HEK293 (cell line): Measurements from ENCODE around the gene SLC38A4.

Source experiments
- CTCF ChIA-PET: fragments of 350-600 bp; formaldehyde crosslinking; extraction: SDS; loops from one replicate; lab custom pipeline; 2021; ENCODE audit warnings: antibody characterized with exemption; lab: Yijun Ruan, JAX
- POLR2A ChIA-PET: fragments of 300-600 bp; formaldehyde crosslinking; extraction: SDS; loops from one replicate; lab custom pipeline; 2020; ENCODE audit warnings: antibody characterized with exemption, inconsistent platforms; lab: Yijun Ruan, JAX
- H3K27ac ChIP-seq: fragments of 200-500 bp; sonication (Bioruptor generic); 2 replicates; pipeline ENCODE4 v1.5.1; 2014; ENCODE audit warnings: low read depth, low read length, control low read depth, inconsistent platforms; ENCODE audit errors: extremely low read depth
- H3K36me3 ChIP-seq, 2 experiments: fragments of 200-500 bp in 1 of 2; sonication (Bioruptor generic) in 1 of 2; 1 replicate in 1 of 2; 2 replicates in 1 of 2; pipeline ENCODE4 v1.5.1; 2014 to 2017; ENCODE audit warnings: inconsistent platforms in 2 of 2, low read length in 2 of 2; ENCODE audit not compliant: control insufficient read depth in 2 of 2, insufficient read depth in 1 of 2
- H3K4me1 ChIP-seq: fragments of 200-500 bp; sonication (Bioruptor generic); 2 replicates; pipeline ENCODE4 v1.5.1; 2014; ENCODE audit warnings: mild to moderate bottlenecking, low read length, inconsistent platforms; ENCODE audit not compliant: control insufficient read depth, insufficient read depth
- H3K4me3 ChIP-seq: 2 replicates; pipeline ENCODE4 v1.5.1; 2011; ENCODE audit warnings: low read depth, mild to moderate bottlenecking, control low read depth, low read length, moderate library complexity
- H3K9me3 ChIP-seq: fragments of 200-500 bp; sonication (Bioruptor generic); 2 replicates; pipeline ENCODE4 v1.5.1; 2014; ENCODE audit warnings: low read depth, low read length, inconsistent platforms; ENCODE audit not compliant: control insufficient read depth, insufficient read depth
- FEZF1 ChIP-seq: fragments of 450-650 bp; formaldehyde crosslinking; IDR thresholded peaks from 2 replicates; pipeline ENCODE4 v1.5.1; 2016; ENCODE audit warnings: missing biosample characterization, missing genetic modification characterization
- HIC1 ChIP-seq: fragments of 450-650 bp; formaldehyde crosslinking; IDR thresholded peaks from 2 replicates; pipeline ENCODE4 v1.5.1; 2016; ENCODE audit warnings: missing biosample characterization, missing genetic modification characterization
- HOXA7 ChIP-seq: sonication (generic); formaldehyde crosslinking; IDR thresholded peaks from 2 replicates; pipeline ENCODE4 v1.8.1; 2022; ENCODE audit warnings: missing genetic modification reagents, borderline replicate concordance
- KLF9 ChIP-seq: fragments of 450-650 bp; formaldehyde crosslinking; IDR thresholded peaks from 2 replicates; pipeline ENCODE4 v1.5.1; 2016; ENCODE audit warnings: missing biosample characterization, missing genetic modification characterization, low read depth
- PRDM10 ChIP-seq: fragments of 450-650 bp; formaldehyde crosslinking; IDR thresholded peaks from 2 replicates; pipeline ENCODE4 v1.5.1; 2016; ENCODE audit warnings: missing biosample characterization, missing genetic modification characterization
- SCRT1 ChIP-seq: fragments of 450-650 bp; formaldehyde crosslinking; IDR thresholded peaks from 2 replicates; pipeline ENCODE4 v1.5.1; 2016; ENCODE audit warnings: missing biosample characterization, missing genetic modification characterization, borderline replicate concordance
- WT1 ChIP-seq: fragments of 450-650 bp; formaldehyde crosslinking; IDR thresholded peaks from 2 replicates; pipeline ENCODE4 v1.5.1; 2016; ENCODE audit warnings: missing biosample characterization, missing genetic modification characterization
- ZBTB17 ChIP-seq: fragments of 450-650 bp; formaldehyde crosslinking; IDR thresholded peaks from 2 replicates; pipeline ENCODE4 v1.5.1; 2016; ENCODE audit warnings: missing biosample characterization, missing genetic modification characterization
- ZBTB48 ChIP-seq: fragments of 450-650 bp; formaldehyde crosslinking; IDR thresholded peaks from 2 replicates; pipeline ENCODE4 v1.5.1; 2016; ENCODE audit warnings: missing biosample characterization, missing genetic modification characterization
- ZBTB8A ChIP-seq: fragments of 450-650 bp; formaldehyde crosslinking; IDR thresholded peaks from 2 replicates; pipeline ENCODE4 v1.5.1; 2016; ENCODE audit warnings: missing biosample characterization, missing genetic modification characterization
- ZEB2 ChIP-seq: fragments of 450-650 bp; formaldehyde crosslinking; IDR thresholded peaks from 2 replicates; pipeline ENCODE4 v1.5.1; 2016; ENCODE audit warnings: missing biosample characterization, missing genetic modification characterization
- ZNF133 ChIP-seq: fragments of 450-650 bp; formaldehyde crosslinking; IDR thresholded peaks from 2 replicates; pipeline ENCODE4 v1.5.1; 2016; ENCODE audit warnings: missing biosample characterization, missing genetic modification characterization
- ZNF18 ChIP-seq: fragments of 450-650 bp; formaldehyde crosslinking; IDR thresholded peaks from 2 replicates; pipeline ENCODE4 v1.5.1; 2016; ENCODE audit warnings: missing biosample characterization, missing genetic modification characterization
- ZNF302 ChIP-seq: fragments of 450-650 bp; formaldehyde crosslinking; IDR thresholded peaks from 2 replicates; pipeline ENCODE4 v1.5.1; 2016; ENCODE audit warnings: missing biosample characterization, missing genetic modification characterization, low read depth
- ZNF354C ChIP-seq: fragments of 450-650 bp; formaldehyde crosslinking; IDR thresholded peaks from 2 replicates; pipeline ENCODE4 v1.5.1; 2016; ENCODE audit warnings: missing biosample characterization, missing genetic modification characterization, low read depth, borderline replicate concordance
- ZNF366 ChIP-seq: fragments of 450-650 bp; formaldehyde crosslinking; conservative IDR thresholded peaks from 2 replicates; pipeline ENCODE4 v1.5.1; 2016; ENCODE audit warnings: missing biosample characterization, missing genetic modification characterization
- ZNF394 ChIP-seq: fragments of 450-650 bp; formaldehyde crosslinking; IDR thresholded peaks from 2 replicates; pipeline ENCODE4 v1.5.1; 2016; ENCODE audit warnings: missing biosample characterization, missing genetic modification characterization, mild to moderate bottlenecking, moderate library complexity, borderline replicate concordance
- ZNF404 ChIP-seq: fragments of 450-650 bp; formaldehyde crosslinking; IDR thresholded peaks from 2 replicates; pipeline ENCODE4 v1.5.1; 2017; ENCODE audit warnings: missing biosample characterization, missing genetic modification characterization
- ZNF433 ChIP-seq: fragments of 450-650 bp; formaldehyde crosslinking; IDR thresholded peaks from 2 replicates; pipeline ENCODE4 v1.5.1; 2016; ENCODE audit warnings: missing biosample characterization, missing genetic modification characterization, low read depth
- ZNF596 ChIP-seq: fragments of 450-650 bp; IDR thresholded peaks from 2 replicates; pipeline ENCODE4 v1.5.0; 2018; ENCODE audit warnings: missing biosample characterization, mild to moderate bottlenecking, missing genetic modification characterization, moderate library complexity
- ZNF600 ChIP-seq: fragments of 450-650 bp; formaldehyde crosslinking; IDR thresholded peaks from 2 replicates; pipeline ENCODE4 v1.5.1; 2016; ENCODE audit warnings: missing biosample characterization, missing genetic modification characterization
- ZNF610 ChIP-seq: fragments of 450-650 bp; formaldehyde crosslinking; IDR thresholded peaks from 2 replicates; pipeline ENCODE4 v1.5.1; 2016; ENCODE audit warnings: missing biosample characterization, missing genetic modification characterization, borderline replicate concordance
- ZSCAN30 ChIP-seq: fragments of 450-650 bp; IDR thresholded peaks from 2 replicates; pipeline ENCODE4 v1.5.1; 2018; ENCODE audit warnings: missing biosample characterization, mild to moderate bottlenecking, missing genetic modification characterization, moderate library complexity
- TF ChIP-seq, protein P1 (sequence below): fragments of 450-650 bp; formaldehyde crosslinking; IDR thresholded peaks from 2 replicates; pipeline ENCODE4 v1.5.1; 2016; ENCODE audit warnings: missing biosample characterization, missing genetic modification characterization
- TF ChIP-seq, protein P2 (sequence below): fragments of 450-650 bp; formaldehyde crosslinking; IDR thresholded peaks from 2 replicates; pipeline ENCODE4; 2016; ENCODE audit warnings: missing biosample characterization, missing genetic modification characterization

Gene SLC38A4

GRCh38 chr12:46814143-46814542, 11.7 kb downstream of the SLC38A4 start:
- POLR2A ChIA-PET, result no interaction called here
- Histone ChIP-seq H3K36me3 (no peaks in the 10 kb centered on the region), H3K4me3 (no peak overlapping the region)

DNA sequence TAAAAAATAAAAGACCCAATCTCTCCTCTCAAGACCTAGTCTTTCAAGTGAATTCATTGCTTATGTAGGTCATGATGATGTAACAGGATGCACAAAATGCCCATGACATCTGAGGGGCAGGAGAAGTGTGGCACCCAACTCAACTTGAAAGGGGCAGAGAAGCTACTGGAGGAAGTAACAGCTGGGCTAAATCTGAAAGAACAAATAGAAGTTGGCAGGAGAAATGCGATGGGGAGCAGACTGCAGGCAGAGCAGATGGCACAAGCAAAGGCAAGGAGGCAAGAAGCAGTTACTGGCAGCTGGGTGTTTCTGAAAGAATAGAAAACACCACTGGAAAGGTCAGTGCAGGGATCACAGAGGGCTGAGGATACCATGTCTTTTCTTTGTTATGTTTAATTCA, 14.6 kb downstream of the SLC38A4 start:
- ChIA-PET POLR2A (no interaction called here), CTCF (interaction anchor here (0.7 kb wide), 1 partner anchor 172 kb away, joined by 3 read pairs; no protein-coding TSS in a partner anchor)
- H3K27ac ChIP-seq, result no peak overlapping the region
- no peak overlapping the region for H3K4me3 ChIP-seq
- H3K9me3 ChIP-seq, result no peaks in the 10 kb centered on the region
- no peaks in the 10 kb centered on the region for H3K4me1 ChIP-seq
- no peaks in the 10 kb centered on the region for H3K36me3 ChIP-seq
- TF ChIP-seq ZSCAN30 (tag by site-specific recombination), result no peak
- no peak for TF ChIP-seq FEZF1 (tag by site-specific recombination)
- no peak for TF ChIP-seq KLF9 (tag by site-specific recombination)
- TF ChIP-seq ZNF600 (tag by site-specific recombination), result no peak
- TF ChIP-seq ZNF18 (tag by site-specific recombination), result no peak
- no peak for TF ChIP-seq ZNF610 (tag by site-specific recombination)
- TF ChIP-seq ZNF433 (tag by site-specific recombination), result no peak
- TF ChIP-seq WT1 (tag by site-specific recombination), result no peak
- no peak for TF ChIP-seq ZNF596 (tag by site-specific recombination)
- no peak for TF ChIP-seq ZNF404

More at GRCh38 chr12:46814143-46814542, 11.7 kb downstream of the SLC38A4 start:
- CTCF ChIA-PET, result no interaction called here
- Histone ChIP-seq H3K4me1 (no peaks in the 10 kb centered on the region), H3K27ac (no peak overlapping the region), H3K9me3 (no peaks in the 10 kb centered on the region)
- no peak for TF ChIP-seq ZNF394 (tag by site-specific recombination)
- TF ChIP-seq ZBTB17 (tag by site-specific recombination), result no peak
- TF ChIP-seq, protein P1, sequence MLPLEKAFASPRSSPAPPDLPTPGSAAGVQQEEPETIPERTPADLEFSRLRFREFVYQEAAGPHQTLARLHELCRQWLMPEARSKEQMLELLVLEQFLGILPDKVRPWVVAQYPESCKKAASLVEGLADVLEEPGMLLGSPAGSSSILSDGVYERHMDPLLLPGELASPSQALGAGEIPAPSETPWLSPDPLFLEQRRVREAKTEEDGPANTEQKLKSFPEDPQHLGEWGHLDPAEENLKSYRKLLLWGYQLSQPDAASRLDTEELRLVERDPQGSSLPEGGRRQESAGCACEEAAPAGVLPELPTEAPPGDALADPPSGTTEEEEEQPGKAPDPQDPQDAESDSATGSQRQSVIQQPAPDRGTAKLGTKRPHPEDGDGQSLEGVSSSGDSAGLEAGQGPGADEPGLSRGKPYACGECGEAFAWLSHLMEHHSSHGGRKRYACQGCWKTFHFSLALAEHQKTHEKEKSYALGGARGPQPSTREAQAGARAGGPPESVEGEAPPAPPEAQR (tag by site-specific recombination), result no peak
- no peak for TF ChIP-seq ZNF354C (tag by site-specific recombination)
- TF ChIP-seq ZEB2, result no peak
- no peak for TF ChIP-seq ZBTB8A (tag by site-specific recombination)
- TF ChIP-seq ZBTB48 (tag by site-specific recombination), result no peak
- TF ChIP-seq PRDM10, result no peak
- TF ChIP-seq HIC1, result no peak
- TF ChIP-seq, protein P2, sequence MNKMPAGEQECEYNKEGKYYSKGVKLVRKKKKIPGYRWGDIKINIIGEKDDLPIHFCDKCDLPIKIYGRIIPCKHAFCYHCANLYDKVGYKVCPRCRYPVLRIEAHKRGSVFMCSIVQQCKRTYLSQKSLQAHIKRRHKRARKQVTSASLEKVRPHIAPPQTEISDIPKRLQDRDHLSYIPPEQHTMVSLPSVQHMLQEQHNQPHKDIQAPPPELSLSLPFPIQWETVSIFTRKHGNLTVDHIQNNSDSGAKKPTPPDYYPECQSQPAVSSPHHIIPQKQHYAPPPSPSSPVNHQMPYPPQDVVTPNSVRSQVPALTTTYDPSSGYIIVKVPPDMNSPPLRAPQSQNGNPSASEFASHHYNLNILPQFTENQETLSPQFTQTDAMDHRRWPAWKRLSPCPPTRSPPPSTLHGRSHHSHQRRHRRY (tag by site-specific recombination), result no peak
- TF ChIP-seq SCRT1 (tag by site-specific recombination), result no peak
- no peak for TF ChIP-seq ZNF133
- no peak for TF ChIP-seq WT1 (tag by site-specific recombination)
- no peak for TF ChIP-seq ZNF366
- no peak for TF ChIP-seq ZNF302 (tag by site-specific recombination)
- no peak for TF ChIP-seq HOXA7 (CRISPR knock-in tag)
